ENCODE measurements around the gene SCARF2.
"Not testable (repeated sequence)": the region's sequence is repeated elsewhere in the genome, so short reads cannot be mapped to it uniquely, and the experiment has no call there.

Gene SCARF2

DNA sequence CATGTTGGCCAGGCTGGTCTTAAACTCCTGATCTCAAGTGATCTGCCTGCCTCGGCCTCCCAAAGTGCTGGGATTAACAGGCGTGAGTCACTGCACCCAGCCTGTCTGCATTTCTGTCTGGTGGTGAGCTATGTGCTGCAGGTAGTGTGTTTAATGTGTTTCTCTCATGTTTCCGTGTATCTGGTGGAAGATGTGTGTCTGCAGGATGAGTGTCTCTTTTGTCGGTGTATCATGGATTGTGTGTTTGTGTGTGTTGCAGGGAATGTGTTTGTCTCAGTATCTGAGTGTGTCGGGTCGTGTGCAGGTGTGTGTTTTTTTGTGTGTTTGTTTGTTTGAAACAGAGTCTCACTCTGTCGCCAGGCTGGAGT is 16.1 kb downstream of the SCARF2 start:
- in situ Hi-C loops (cut with MboI; ENCODE audit: low pct_unique_long_range_greater_than_20kb, low sequenced_read_pairs): loop anchor here (25.0 kb wide), 1 partner anchor 341 kb away; the partner anchor contains the start of gene SERPIND1
- DNase-seq: no peak

DNA sequence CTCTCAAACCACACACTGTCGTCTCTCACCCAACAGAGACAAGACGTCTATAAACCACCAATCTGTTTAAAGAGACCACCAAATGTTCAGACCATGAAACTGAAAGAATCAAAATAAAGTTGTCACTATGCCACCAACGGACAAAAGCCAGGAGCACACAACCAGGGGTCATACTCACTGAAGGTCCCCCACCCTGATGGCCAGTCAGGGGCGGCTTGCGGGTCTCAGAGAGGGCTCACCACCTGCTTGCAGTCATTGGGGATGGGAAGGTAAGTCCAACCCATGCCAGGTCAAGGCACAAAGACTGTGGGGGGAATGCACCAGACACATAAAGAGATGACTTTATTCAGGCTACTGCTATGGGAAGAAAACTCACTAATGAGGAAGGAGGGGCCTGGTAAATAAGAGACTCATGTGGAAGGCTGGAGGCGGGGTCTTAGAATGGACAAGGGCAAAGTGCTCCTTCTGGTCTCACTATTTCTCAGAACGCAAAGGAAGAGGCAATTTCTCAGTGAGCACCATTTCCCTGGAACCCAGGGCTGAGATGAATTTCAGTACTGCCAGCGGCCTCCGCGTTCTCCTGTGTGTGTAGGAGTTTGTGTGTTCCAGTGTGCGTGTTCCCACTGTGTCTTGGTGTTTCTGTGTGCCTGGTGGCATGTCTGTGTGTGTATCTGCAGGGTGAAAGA is 17.3 kb downstream of the SCARF2 start:
- DNase-seq: no peak
- in situ Hi-C loops (cut with MboI; ENCODE audit: low pct_unique_long_range_greater_than_20kb, low sequenced_read_pairs): loop anchor here (25.0 kb wide), 1 partner anchor 342 kb away; the partner anchor contains the start of gene SERPIND1

DNA sequence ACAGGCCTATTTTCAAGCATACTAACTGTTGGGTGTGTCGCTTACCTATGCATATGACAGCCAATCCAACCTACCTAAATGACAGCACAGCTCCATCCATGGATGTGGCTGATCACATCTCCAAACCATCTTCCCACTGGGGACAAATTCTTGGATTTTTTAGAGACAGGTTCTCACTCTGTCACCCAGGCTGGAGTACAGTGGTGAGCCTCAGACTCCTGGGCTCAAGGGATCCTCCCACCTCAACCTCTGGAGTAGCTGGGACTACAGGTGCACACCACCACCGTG is 18.0 kb downstream of the SCARF2 start:
- no peak for DNase-seq

DNA sequence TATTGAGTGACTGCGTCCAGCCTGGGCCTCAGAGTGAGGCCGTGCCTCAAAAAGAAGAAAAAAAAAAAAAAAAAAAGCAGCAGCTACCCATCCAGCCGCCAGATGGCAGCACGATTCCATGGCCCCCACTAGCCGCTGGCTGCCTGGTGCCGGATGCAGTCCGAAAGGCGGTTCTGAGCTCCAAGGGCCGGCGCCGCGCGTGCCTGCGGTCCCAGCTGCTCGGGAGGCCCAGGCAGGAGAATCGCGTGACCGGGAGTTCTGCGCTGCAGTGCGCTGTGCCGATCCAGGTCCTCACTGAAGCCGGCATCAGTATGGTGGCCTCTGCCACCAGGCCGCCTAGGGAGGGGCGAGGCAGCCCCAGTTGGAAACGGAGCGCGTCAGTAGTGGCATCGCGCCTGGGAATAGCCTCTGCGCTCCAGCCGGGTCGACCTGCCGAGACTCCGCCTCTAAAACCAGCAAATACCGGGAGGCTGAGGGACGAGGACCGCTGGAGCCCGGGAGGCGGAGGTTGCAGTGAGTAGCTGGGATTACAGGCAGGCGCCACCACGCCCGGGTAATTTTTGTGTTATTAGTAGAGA is 19.3 kb downstream of the SCARF2 start:
- in situ Hi-C loops (cut with MboI; ENCODE audit: low pct_unique_long_range_greater_than_20kb, low sequenced_read_pairs): loop anchor here (25.0 kb wide), 1 partner anchor 344 kb away; the partner anchor contains the start of gene SERPIND1

More for the DNA sequence above, 18.0 kb downstream of the SCARF2 start:
- in situ Hi-C loops (cut with MboI; ENCODE audit: low pct_unique_long_range_greater_than_20kb, low sequenced_read_pairs): loop anchor here (25.0 kb wide), 1 partner anchor 343 kb away; the partner anchor contains the start of gene SERPIND1

DNA sequence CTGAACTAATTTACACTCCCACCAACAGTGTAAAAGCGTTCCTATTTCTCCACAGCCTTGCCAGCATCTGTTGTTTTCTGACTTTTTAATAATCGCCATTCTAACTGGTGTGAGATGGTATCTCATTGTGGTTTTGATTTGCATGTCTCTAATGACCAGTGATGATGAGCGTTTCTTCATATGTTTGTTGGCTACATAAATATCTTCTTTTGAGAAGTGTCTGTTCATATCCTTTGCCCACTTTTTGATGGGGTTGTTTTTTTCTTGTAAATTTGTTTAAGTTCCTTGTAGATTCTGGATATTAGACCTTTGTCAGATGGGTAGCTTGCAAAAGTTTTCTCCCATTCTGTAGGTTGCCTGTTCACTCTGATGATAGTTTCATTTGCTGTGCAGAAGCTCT is 21.9 kb downstream of the SCARF2 start:
- in situ Hi-C loops (cut with MboI; ENCODE audit: low pct_unique_long_range_greater_than_20kb, low sequenced_read_pairs): loop anchor here (25.0 kb wide), 1 partner anchor 347 kb away; the partner anchor contains the start of gene SERPIND1

More for the DNA sequence above, 19.3 kb downstream of the SCARF2 start:
- peak; percentile 83 for DNase-seq

DNA sequence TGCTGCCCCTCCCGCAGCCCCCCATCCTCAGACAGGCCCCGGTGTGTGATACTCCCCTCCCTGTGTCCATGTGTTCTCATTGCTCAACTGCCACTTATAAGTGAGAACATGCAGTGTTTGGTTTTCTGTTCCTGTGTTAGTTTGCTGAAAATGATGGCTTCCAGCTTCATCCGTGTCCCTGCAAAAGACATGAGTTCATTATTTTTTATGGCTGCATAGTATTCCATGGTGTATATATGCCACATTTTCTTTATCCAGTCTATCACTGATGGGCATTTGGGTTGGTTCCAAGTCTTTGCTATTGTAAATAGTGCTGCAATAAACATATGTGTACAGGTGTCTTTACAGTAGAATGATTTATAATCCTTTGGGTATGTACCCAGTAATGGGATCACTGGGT is 22.4 kb downstream of the SCARF2 start:
- DNase-seq: not testable (repeated sequence)
- in situ Hi-C loops (cut with MboI; ENCODE audit: low pct_unique_long_range_greater_than_20kb, low sequenced_read_pairs): loop anchor here (25.0 kb wide), 1 partner anchor 347 kb away; the partner anchor contains the start of gene SERPIND1

More for the DNA sequence above, 21.9 kb downstream of the SCARF2 start:
- DNase-seq: not testable (repeated sequence)

DNA sequence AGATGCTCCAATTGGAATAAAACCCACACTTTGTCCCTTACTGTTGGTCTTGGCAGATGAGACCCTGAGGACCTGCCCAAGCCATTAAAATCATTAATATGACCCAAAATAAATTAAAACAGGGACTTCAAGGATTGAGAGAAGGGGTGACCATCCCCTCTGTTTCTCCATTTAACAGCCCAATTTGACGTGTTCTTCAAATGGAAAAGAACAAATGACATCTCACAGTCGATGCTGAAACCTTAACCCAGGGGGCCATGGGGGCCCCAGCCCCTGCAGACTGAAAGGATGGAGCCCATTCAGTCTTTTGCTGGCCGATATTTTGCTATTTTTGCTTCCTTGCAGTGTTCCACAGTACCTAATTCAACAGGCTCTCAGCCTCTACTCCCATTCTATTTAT is 23.2 kb downstream of the SCARF2 start:
- no peak for DNase-seq
- in situ Hi-C loops (cut with MboI; ENCODE audit: low pct_unique_long_range_greater_than_20kb, low sequenced_read_pairs): loop anchor here (25.0 kb wide), 1 partner anchor 348 kb away; the partner anchor contains the start of gene SERPIND1

DNA sequence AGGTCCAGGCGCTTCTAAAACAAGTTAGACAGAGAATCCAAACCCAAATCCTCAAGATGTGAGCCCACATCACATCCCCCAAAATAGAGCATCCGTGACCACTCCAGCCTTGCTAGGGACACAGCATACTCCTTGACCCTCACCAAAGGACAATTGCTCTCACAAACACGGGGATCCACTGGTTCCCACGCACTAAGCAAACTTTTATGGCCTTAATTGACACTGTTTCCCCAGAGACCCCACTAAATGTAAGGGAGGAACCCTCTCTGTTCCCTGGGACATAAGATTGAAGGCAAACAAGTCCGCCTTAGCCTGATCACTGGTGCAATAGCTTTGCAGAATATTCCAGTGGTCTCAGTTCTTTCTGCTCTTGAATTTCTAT is 23.6 kb downstream of the SCARF2 start:
- in situ Hi-C loops (cut with MboI; ENCODE audit: low pct_unique_long_range_greater_than_20kb, low sequenced_read_pairs): loop anchor here (25.0 kb wide), 1 partner anchor 348 kb away; the partner anchor contains the start of gene SERPIND1

DNA sequence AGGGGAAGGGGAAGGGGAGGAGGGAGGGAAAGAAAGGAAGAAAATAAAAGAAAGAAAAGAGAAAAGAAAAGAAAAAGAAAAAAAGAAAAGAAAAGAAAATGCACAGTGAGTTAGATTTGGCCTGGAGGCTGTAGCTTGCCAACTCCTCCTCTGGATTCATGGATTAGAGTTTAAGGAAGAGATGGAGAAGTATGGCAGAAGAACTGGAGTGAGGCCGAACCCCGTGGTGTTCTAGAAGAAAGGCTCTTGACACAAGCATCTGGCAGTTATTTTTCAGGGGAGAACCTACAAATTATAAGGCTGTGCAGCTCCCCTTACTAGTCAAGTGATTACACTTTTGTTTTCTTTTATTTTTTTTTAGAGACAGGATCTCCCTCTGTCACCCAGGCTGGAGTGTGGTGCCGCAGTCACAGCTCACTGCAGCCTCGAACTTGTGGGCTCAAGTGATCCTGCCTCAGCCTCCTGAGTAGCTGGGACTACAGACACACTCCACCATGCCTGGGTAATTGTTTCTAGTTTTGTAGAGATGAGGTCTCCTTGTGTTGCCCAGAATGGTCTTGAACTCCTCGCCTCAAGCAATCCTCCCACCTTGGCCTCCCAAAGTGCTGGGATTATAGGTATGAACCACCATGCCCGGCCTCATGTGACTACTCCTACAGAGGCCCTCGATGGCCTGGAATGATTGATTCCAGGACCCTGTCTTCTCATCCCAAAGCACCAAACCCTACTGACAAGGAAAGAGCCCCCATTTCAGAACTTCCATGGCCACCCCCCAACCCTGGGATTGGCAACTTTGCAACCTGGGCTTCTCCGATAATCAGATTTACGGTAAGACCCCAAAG is 24.2 kb downstream of the SCARF2 start:
- in situ Hi-C loops (cut with MboI; ENCODE audit: low pct_unique_long_range_greater_than_20kb, low sequenced_read_pairs): loop anchor here (25.0 kb wide), 1 partner anchor 349 kb away; the partner anchor contains the start of gene SERPIND1

More for the DNA sequence above, 23.6 kb downstream of the SCARF2 start:
- DNase-seq: no peak

DNA sequence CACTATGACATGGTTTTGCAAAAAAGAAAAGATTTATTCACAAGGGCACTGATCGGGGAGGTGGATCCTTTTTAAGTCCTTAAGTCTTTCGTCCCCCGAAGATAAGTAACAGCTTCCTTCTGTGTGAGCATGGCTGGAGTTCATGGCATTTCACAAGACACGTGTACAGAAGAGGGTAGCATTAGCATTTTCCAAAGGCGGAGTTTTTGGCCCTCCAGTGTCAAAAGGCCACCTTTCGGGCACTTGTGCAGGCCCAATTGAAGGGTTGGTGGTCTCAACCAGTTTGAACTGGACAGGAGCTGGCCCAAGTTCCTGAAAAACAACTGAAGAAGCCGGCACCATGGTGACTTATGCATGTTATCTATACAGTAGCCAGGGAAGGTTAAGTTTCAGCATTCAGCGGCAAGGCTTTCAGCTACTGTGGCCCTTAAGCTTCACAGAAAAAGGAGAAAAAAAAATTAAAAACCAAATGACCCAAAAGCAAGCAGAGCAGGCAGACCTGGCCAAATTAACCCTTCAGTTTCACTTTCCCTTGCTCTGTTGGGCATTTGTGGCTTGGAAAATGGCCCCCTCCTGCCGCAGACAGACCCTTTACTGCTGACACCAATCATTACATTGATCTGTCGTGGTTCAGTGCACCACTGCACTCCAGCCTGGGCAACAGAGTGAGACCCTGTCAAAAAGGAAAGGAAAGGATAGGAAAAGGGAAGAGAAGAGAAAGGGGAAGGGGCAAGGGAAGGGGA is 25.0 kb downstream of the SCARF2 start:
- no peak for DNase-seq
- in situ Hi-C loops (cut with MboI; ENCODE audit: low pct_unique_long_range_greater_than_20kb, low sequenced_read_pairs): loop anchor here (25.0 kb wide), 1 partner anchor 350 kb away; the partner anchor contains the start of gene SERPIND1

More for the DNA sequence above, 24.2 kb downstream of the SCARF2 start:
- DNase-seq: no peak

DNA sequence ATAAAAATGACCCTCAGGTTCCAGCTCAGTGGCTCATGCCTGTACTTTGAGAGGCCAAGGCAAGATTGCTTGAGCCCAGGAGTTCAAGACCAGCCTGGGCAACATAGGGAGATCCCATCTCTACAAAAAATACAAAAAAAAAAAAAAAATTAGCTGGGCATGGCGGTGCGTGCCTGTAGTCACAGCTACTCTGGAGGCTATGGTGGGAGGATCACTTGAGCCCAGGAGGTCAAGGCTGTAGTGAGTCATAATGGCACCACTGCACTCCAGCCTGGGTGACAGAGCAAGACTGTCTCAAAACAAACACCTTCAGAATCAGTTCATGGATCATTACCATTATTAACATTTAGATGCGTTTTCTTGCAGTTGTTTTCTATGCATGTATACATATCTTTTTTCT is 28.2 kb downstream of the SCARF2 start:
- in situ Hi-C loops (cut with MboI; ENCODE audit: low pct_unique_long_range_greater_than_20kb, low sequenced_read_pairs): loop anchor here (25.0 kb wide), 1 partner anchor 353 kb away; the partner anchor contains the start of gene SERPIND1

DNA sequence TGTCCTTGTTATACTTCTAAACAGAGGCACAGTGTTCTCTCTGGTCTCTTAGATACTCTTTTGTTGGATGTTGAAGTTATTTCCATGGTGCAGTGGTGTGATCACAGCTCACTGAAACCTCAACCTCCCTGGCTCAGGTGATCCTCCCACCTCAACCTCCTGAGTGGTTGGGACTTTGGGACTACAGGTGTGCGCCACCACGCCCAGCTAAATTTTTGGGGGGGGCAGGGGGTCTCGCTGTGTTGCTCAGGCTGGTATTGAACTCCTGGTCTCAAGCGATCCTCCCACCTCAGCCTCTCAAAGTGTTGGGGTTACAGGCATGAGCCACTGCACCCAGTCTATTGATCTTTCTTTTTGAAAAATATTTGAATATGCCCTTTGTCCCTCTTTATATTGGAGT is 28.7 kb downstream of the SCARF2 start:
- in situ Hi-C loops (cut with MboI; ENCODE audit: low pct_unique_long_range_greater_than_20kb, low sequenced_read_pairs): loop anchor here (25.0 kb wide), 1 partner anchor 353 kb away; the partner anchor contains the start of gene SERPIND1
- no peak for DNase-seq

More for the DNA sequence above, 28.2 kb downstream of the SCARF2 start:
- not testable (repeated sequence) for DNase-seq

DNA sequence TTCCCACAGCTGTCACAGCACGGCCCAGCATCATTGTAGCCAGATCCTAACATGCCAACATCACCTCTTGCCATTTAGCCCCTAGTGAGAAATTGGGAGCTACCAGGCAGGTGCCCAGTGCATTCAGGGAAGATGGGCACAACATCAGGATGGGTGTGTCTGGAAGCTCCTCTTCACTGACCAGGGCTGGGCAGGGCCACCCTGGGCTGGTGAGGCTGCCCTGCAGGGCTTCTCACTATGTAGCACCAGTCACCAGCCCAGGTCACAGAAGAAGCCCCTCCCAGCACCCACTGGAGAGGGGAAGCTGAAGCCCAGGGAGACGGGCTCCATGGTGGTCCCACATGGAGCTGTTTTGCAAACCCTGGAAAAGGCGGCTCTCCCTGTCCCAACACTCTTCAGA is 29.8 kb downstream of the SCARF2 start:
- DNase-seq: no peak
- in situ Hi-C loops (cut with MboI; ENCODE audit: low pct_unique_long_range_greater_than_20kb, low sequenced_read_pairs): loop anchor here (25.0 kb wide), 1 partner anchor 354 kb away; the partner anchor contains the start of gene SERPIND1

DNA sequence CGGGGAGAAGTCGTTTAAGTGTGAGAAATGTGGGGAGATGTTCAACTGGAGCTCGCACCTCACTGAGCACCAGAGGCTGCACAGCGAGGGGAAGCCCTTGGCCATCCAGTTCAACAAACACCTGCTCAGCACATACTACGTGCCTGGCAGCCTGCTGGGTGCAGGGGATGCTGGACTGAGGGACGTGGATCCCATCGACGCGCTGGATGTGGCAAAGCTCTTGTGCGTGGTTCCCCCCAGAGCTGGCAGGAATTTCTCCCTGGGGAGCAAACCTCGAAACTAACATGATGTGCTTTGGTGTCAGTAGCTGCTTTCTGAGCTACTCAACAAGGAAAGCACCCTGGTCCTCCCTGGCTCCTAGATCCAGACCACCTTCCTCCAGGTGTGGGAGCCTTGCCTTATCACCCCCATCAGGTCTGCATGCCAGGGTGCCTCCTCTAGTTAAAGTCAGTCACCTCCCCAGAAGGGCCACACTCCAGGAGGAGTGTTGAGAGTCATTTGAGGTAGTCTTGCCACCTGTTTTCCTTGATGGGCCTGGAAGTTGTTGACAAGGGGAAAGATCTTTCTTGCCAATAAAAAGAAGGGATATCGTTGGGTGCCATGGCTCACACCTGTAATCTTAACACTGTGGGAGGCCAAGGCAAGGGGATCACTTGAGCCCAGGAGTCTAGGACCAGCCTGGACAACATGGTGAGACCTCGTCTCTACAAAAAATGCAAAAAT is 30.8 kb downstream of the SCARF2 start:
- in situ Hi-C loops (cut with MboI; ENCODE audit: low pct_unique_long_range_greater_than_20kb, low sequenced_read_pairs): loop anchor here (25.0 kb wide), 1 partner anchor 355 kb away; the partner anchor contains the start of gene SERPIND1

DNA sequence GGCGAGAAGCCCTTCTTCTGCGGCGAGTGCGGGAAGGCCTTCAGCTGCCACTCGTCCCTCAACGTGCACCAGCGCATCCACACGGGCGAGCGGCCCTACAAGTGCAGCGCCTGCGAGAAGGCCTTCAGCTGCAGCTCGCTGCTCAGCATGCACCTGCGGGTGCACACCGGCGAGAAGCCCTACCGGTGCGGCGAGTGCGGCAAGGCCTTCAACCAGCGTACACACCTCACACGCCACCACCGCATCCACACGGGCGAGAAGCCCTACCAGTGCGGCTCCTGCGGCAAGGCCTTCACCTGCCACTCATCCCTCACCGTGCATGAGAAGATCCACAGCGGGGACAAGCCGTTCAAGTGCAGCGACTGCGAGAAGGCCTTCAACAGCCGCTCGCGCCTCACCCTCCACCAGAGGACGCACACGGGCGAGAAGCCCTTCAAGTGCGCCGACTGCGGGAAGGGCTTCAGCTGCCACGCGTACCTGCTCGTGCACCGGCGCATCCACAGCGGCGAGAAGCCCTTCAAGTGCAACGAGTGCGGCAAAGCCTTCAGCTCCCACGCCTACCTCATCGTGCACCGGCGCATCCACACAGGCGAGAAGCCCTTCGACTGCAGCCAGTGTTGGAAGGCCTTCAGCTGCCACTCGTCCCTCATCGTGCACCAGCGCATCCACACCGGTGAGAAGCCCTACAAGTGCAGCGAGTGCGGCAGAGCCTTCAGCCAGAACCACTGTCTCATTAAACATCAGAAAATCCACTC is 31.5 kb downstream of the SCARF2 start:
- DNase-seq: no peak
- in situ Hi-C loops (cut with MboI; ENCODE audit: low pct_unique_long_range_greater_than_20kb, low sequenced_read_pairs): loop anchor here (25.0 kb wide), 1 partner anchor 356 kb away; the partner anchor contains the start of gene SERPIND1

More for the DNA sequence above, 30.8 kb downstream of the SCARF2 start:
- DNase-seq: no peak

DNA sequence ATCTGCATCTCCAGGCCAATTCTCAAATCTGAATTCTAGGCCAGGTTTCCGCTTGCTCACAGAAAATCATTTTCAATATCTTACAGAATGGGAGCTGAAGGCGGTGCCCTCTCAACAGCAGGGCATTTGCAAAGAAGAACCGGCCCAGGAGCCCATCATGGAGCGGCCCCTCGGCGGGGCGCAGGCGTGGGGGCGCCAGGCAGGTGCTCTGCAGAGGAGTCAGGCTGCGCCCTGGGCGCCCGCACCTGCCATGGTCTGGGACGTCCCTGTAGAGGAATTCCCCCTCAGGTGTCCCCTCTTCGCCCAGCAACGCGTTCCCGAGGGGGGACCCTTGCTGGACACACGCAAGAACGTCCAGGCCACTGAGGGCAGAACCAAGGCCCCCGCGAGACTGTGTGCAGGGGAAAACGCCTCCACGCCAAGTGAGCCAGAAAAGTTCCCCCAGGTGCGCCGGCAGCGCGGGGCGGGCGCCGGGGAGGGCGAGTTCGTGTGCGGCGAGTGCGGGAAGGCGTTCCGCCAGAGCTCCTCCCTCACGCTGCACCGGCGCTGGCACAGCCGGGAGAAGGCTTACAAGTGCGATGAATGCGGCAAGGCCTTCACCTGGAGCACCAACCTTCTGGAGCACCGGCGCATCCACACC is 32.2 kb downstream of the SCARF2 start:
- no peak for DNase-seq
- in situ Hi-C loops (cut with MboI; ENCODE audit: low pct_unique_long_range_greater_than_20kb, low sequenced_read_pairs): loop anchor here (25.0 kb wide), 1 partner anchor 357 kb away; the partner anchor contains the start of gene SERPIND1
